HG02973 (cell line): ENCODE measurements around the gene HPCAL1.

Experiments used
- ATAC-seq: cut with Tn5 transposase; IDR thresholded peaks from one replicate; pipeline ENCODE4 v1.9.1; 2021; ENCODE audit warnings: moderate library complexity; ENCODE audit not compliant: unreplicated experiment

The HPCAL1 gene

DNA sequence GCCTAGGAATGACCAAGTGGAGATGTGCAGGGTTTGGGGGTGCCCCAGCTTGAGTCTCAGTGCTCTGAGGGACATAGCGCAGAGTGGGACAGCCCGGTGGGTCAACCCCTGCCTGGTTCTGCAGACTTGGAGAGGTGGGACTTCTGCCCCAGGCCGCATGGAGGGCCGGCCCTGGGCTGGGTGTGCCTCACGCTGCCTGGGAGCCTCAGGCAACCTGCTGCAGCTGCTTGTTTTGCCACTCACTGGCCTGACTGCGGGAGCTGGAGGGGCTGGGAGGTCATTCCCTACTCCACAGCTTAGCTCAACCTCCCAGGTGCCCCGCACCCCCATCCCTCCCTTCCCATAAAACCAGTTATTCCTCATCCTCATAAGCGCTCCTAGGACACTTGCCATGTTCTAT is 112.3 kb downstream of the HPCAL1 start:
- no peak for ATAC-seq

- no peak for ATAC-seq
Measured at GRCh38 chr2:10415640-10416039, 112.9 kb downstream of the HPCAL1 start.

GRCh38 chr2:10417551-10418335 is 115.0 kb downstream of the HPCAL1 start:
- ATAC-seq, result no peak

GRCh38 chr2:10419553-10420257 is 117.0 kb downstream of the HPCAL1 start:
- no peak for ATAC-seq

DNA sequence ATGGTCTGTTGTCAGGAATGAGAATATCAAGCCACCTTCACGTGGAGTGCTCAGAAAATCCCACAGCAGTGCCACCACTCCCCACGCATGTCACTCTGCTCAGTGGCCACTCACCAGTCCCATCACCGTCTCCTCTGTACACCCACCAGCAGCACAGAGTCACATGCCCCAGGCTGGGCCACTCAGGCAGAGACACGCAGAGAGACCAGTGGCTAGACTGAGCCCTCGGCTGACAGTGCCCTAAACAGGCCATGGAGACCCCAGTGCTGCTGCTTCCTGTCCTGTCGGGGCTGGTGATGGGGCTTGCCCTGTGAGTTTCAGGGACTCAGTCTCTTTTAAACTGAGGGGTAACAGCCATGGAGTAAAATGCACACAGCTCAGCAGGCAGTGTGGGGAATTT is 119.5 kb downstream of the HPCAL1 start:
- no peak for ATAC-seq

- ATAC-seq, result no peak
Measured at GRCh38 chr2:10422732-10423399, 120.2 kb downstream of the HPCAL1 start.

DNA sequence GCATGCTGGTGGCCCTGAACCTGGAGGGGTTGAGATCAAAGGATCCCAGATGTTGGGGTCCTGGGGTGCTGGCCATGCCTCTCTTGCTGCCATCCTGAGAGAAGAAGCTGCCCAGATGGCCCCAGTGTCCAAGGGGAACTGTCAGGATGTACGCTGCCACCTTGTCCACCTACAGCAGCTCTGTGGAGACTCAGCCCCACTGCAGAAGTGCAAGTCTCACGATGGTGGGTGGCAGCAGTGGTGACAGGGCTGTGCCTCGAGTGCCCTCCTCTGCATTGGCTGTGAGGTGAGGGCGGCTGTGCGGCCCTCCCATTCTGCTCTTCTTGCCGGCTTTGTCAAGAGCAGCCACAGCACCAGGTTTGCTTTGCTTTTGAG is 120.7 kb downstream of the HPCAL1 start:
- ATAC-seq, result no peak

GRCh38 chr2:10424051-10424450 is 121.3 kb downstream of the HPCAL1 start:
- no peak for ATAC-seq

- ATAC-seq, result no peak
Measured at GRCh38 chr2:10424916-10425505, 122.3 kb downstream of the HPCAL1 start.

- no peak for ATAC-seq
Measured at GRCh38 chr2:10425699-10426098, 123.0 kb downstream of the HPCAL1 start.

DNA sequence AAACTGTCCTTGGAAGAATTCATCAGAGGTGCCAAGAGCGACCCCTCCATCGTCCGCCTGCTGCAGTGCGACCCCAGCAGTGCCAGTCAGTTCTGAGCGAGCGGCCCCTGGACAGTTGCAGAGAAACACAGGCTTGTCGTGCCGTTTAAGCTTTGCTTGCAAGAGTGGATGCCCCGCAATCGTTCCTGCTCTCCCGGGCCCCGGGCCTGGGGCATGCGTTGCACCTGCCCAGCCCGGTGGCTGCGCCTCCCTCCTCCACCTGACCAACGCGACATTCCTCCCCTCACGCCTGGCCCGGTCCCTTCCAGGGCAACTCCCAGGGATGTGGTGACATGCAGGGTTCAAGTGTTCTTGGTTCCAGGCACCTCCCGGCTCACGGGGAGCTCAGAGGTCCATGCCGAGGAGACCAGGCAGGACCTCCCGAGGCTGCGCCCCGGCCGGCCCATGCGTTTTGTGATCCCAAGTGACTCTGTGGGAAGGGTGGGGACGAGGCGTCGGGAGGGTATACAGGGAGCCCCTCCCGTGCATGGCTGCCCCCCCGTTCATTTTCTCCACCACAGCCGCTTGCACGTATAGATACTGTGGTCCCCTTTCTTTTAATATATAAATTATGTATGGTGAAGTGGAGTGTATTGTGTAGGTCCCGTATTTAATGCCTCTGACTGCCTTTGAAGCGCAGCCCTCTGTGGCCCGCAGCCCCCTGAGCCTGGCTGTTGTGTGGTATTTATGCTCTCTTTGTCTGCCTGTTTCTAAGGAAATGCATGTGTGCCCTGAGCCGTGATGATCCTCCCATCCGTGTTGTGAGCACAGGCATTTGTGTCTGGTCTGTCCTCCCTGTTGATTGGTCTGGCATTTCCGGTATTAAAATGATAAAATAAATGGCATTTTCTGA is 124.3 kb downstream of the HPCAL1 start:
- no peak for ATAC-seq

DNA sequence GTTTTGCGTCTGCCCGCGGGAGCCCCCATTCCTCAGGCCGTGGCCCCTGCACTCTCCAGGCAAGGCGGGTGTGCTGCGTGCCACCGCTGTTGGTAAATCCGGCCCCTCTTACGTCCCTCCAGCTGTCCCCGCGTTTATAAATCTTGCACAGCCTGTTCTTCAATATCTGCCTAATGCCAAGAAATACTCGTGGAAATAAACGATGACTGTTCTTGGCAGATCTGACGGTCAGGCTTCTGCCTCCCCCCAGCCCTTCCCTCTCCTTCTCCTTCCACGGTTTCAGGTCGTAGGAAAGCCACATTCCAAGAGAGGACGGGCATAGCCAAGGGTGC is 124.9 kb downstream of the HPCAL1 start:
- no peak for ATAC-seq

DNA sequence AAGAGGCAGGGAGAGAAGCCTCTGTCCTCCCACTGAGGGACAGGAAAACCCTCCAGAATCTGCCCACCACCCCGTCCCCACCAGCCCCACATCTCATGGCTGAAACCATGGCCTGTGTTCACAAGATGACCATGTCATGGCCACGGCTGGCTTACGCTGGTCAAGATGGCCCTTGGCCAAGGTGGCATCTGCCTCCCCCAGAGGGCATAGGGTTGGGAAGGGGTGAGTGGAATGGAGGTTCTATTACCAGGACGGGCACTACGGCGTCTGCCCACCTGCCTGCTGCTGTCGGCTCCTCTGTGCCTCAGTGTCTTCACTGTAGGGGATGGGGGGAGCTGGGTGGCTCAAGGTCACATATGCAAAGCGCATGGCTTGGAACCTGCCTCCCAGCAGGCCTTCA is 125.7 kb downstream of the HPCAL1 start:
- no peak for ATAC-seq

GRCh38 chr2:10428924-10429323 is 126.2 kb downstream of the HPCAL1 start:
- no peak for ATAC-seq

DNA sequence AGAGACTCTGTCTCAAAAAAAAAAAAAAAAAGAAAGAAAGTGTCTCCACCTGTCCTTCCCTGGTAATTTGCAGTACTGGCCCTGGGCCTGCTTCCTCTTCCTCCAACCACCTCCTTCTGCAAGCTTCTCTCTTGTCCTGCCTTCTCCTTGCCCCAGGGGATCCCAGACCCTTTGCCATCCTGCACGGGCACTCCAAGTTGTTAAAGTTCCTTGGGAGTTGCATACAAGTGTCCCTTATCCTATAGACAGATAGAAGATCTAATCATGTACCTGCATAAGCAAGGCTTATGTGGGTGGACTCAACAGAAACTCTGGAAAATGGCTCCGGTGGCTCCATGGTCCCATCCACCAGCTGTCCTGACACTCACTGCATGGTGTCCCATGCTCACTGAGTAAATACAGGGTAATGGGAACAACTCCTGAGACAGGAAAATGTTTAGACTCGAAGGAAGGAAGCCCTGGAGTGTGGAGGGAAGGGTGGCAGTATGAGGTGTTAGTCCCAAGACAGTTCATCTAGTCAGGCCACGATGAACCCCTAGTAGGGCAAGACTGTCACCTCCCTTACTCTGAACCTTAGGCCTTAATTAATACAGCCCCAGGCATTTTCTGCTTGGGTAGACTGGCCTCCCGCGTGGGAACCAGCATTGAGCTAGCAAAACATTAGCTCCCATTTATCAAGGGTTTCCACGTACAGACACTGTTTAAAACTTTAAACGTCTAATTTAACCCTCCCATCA is 128.3 kb downstream of the HPCAL1 start:
- no peak for ATAC-seq

GRCh38 chr2:10431797-10432196 is 129.1 kb downstream of the HPCAL1 start:
- no peak for ATAC-seq

DNA sequence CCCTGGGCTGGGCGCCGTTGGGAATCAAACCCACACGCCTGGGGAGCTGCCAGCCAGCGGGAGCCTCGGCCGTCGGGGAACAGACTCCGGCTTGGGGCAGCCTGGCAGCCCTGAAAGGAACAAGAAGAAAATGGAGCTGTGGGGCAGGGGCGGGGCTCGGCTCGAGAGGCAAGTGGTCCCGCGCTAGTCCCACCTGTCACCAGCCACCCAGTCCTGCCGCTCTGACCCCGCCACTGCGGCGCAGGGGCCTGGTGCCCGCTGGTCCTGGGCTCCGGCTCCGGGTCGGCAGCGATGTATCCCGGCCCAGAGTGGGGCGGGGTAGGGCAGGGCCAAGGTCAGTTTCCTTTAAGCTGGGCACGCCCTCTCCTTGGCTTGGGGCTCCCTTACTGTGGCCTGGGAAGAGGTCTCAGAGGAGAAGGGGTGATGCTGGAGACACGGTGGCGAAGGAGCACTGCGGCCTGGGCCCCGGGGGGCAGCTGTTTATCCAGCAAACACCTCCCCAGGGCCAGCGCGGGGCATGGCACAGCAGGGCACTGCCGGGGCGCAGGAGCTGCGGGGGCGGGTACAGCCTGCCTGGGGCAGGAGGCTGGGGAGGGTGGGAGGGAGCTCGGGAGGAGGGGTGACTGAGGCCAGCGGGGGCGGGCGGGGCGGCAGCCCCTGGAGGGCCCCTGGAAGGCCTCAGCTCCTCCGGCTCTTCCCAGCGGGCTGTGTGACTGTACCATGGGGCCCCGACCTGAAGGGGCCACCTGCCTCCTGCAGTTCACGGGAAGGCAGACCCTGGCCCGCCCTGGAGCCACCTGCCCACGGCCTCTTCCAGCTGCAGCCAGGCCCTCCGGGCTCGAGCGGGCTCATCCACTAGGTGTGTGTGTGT is 129.8 kb downstream of the HPCAL1 start:
- ATAC-seq, result no peak

DNA sequence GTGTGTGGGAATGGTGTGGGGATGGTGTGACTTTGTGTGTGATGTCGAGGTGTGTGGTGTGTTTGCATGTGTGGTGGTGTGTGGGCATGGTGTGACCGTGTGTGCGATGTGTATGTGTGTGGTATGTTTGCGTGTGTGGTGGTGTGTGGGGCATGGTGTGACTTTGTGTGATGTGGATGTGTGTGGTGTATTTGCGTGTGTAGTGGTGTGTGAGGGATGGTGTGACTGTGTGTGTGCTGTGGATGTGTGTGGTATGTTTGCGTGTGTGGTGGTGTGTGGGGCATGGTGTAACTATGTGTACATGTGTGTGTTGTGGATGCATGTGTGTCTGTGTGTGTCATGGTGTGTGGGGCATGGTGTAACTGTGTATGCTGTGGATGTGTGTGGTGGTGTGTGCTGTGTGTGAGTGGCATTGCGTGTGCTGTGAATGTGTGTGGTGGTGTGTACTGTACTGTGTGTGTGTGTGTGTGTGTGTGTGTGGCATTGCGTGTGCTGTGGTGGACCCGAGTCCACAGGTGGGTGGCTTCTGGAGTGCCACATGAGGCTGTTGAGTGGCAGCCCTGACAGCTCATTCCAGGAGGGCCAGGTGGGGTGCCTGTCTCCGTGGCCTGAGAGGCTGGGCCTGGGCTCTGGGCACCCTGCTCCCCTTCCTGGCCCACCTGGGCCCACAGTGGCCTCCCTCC is 130.7 kb downstream of the HPCAL1 start:
- ATAC-seq, result no peak
